K562 (cell line): Measurements from ENCODE around the gene KLK2. TPM values are rescaled to one million over a fixed set of nuclear protein-coding genes. Genes with fewer than 3 reads are reported as not detected.

Source experiments
- ATAC-seq: fragments of 200-7000 bp; cut with Tn5 transposase; 3 replicates; pipeline ENCODE4 v1.9.1; 2020; ENCODE audit warnings: moderate library complexity
- BruUV-seq: library from RNA; stranded (reverse); fragments of 400-500 nt; replicated peaks from 2 replicates; lab custom pipeline; 2021; lab: Mats Ljungman, UMichigan
- CTCF ChIA-PET: fragments of 300-600 bp; formaldehyde crosslinking; extraction: SDS; loops from one replicate; lab custom pipeline; 2021; ENCODE audit warnings: low intra/inter-chr PET ratio; lab: Yijun Ruan, JAX
- POLR2A ChIA-PET: fragments of 300-600, 350-650 bp; sonication (Branson Sonifier 250); formaldehyde crosslinking; extraction: SDS; loops from one replicate; lab custom pipeline; 2021; ENCODE audit warnings: antibody characterized with exemption, inconsistent platforms; lab: Yijun Ruan, JAX
- DNase-seq, 4 experiments: peaks; one replicate each; pipeline versions ENCODE4 v3.0.0 to v3.0.0-alpha.2; 2011 to 2018; ENCODE audit warnings: low spot score in 3 of 4, mixed read lengths in 3 of 4; ENCODE audit errors: extremely low read depth in 1 of 4
- FAIRE-seq: peaks from 2 replicates; lab custom pipeline; 2011; peaks lifted over from hg19 to GRCh38; lab: Jason Lieb, UNC
- H2AFZ ChIP-seq: 2 replicates; pipeline ENCODE4 v1.6.0; 2011; ENCODE audit warnings: low read depth, low read length, control low read depth, inconsistent platforms
- H3K27ac ChIP-seq: fragments of 200-600 bp; 3 replicates; pipeline ENCODE4 v1.8.0; 2011; ENCODE audit warnings: low read depth, mild to moderate bottlenecking, control low read depth, inconsistent platforms, low read length, moderate library complexity, mixed read lengths; ENCODE audit errors: extremely low read depth
- H3K27me3 ChIP-seq, 2 experiments: fragments of 300-600 bp in 1 of 2; 2 replicates in 1 of 2; 3 replicates in 1 of 2; pipeline versions ENCODE4 v1.6.0 to v1.8.0; 2011; ENCODE audit warnings: inconsistent platforms in 2 of 2, low read length in 2 of 2, mild to moderate bottlenecking in 1 of 2, mixed read lengths in 1 of 2, moderate library complexity in 1 of 2; ENCODE audit not compliant: control insufficient read depth in 2 of 2, insufficient read depth in 2 of 2
- H3K36me3 ChIP-seq: fragments of 300-600 bp; 3 replicates; pipeline ENCODE4 v1.8.0; 2011; ENCODE audit warnings: mild to moderate bottlenecking, low read length, inconsistent platforms; ENCODE audit not compliant: control insufficient read depth, insufficient read depth
- H3K4me1 ChIP-seq, 2 experiments: fragments of 200-600 bp in 1 of 2; replicated peaks in 1 of 2; 2 replicates in 1 of 2; 3 replicates in 1 of 2; pipeline versions ENCODE4 v1.5.1 to v1.8.0; 2011; ENCODE audit warnings: inconsistent platforms in 2 of 2, low read length in 2 of 2, mild to moderate bottlenecking in 1 of 2, mixed read lengths in 1 of 2, moderate library complexity in 1 of 2; ENCODE audit not compliant: control insufficient read depth in 2 of 2, insufficient read depth in 2 of 2
- H3K4me2 ChIP-seq: 2 replicates; pipeline ENCODE4 v1.6.1; 2011; ENCODE audit warnings: low read length, control low read depth, inconsistent platforms, mixed read lengths; ENCODE audit not compliant: insufficient read depth
- H3K4me3 ChIP-seq: fragments of 200-600 bp; sonication (generic), shearing (Covaris generic); 2 replicates; pipeline ENCODE4 v1.5.1; 2016; ENCODE audit warnings: control low read depth, inconsistent platforms
- H3K79me2 ChIP-seq: fragments of 200-600 bp; 3 replicates; pipeline ENCODE4 v1.8.0; 2011; ENCODE audit warnings: low read length, inconsistent platforms; ENCODE audit not compliant: control insufficient read depth, insufficient read depth
- H3K9ac ChIP-seq, 2 experiments: 2 replicates each; pipeline versions ENCODE4 v1.6.0 to v1.6.1; 2011; ENCODE audit warnings: low read depth in 2 of 2, low read length in 2 of 2, control low read depth in 1 of 2, inconsistent platforms in 1 of 2, mild to moderate bottlenecking in 1 of 2, mixed read lengths in 1 of 2; ENCODE audit not compliant: insufficient read depth in 1 of 2
- H3K9me1 ChIP-seq: one replicate; pipeline ENCODE4 v1.6.0; 2011; ENCODE audit warnings: inconsistent platforms, mild to moderate bottlenecking, low read length, moderate library complexity; ENCODE audit not compliant: control insufficient read depth, insufficient read depth
- H3K9me3 ChIP-seq: replicated peaks from 2 replicates; pipeline ENCODE4 v1.5.1; 2011; ENCODE audit warnings: low read depth, low read length, inconsistent platforms; ENCODE audit not compliant: control insufficient read depth, insufficient read depth
- H4K20me1 ChIP-seq: replicated peaks from 2 replicates; pipeline ENCODE4 v1.6.1; 2011; ENCODE audit warnings: low read length, inconsistent platforms, mixed read lengths; ENCODE audit not compliant: control insufficient read depth, insufficient read depth
- CC2D1A ChIP-seq: fragments of 450-650 bp; IDR thresholded peaks from 2 replicates; pipeline ENCODE4 v1.6.1; 2017; ENCODE audit warnings: mild to moderate bottlenecking
- CCAR2 ChIP-seq: fragments of 200-400 bp; formaldehyde crosslinking; IDR thresholded peaks from 2 replicates; pipeline ENCODE4 v1.6.1; 2017; ENCODE audit warnings: mild to moderate bottlenecking, low read depth, low read length
- CCNT2 ChIP-seq: IDR thresholded peaks from 2 replicates; pipeline ENCODE4 v1.6.1; 2011; ENCODE audit warnings: borderline replicate concordance, low read depth, mild to moderate bottlenecking, moderate library complexity, mixed read lengths, low read length; ENCODE audit not compliant: insufficient read length; ENCODE audit errors: extremely low read depth
- EZH2 ChIP-seq: IDR thresholded peaks from 2 replicates; pipeline ENCODE4 v1.6.1; 2012; ENCODE audit warnings: low read depth, mild to moderate bottlenecking, inconsistent platforms, low read length, borderline replicate concordance
- KHSRP ChIP-seq: fragments of 450-650 bp; IDR thresholded peaks from 2 replicates; pipeline ENCODE4 v1.6.1; 2017
- NFIC ChIP-seq: fragments of 450-650 bp; IDR thresholded peaks from 2 replicates; pipeline ENCODE4 v1.6.1; 2017; ENCODE audit warnings: mild to moderate bottlenecking, inconsistent platforms
- NR4A1 ChIP-seq, 2 experiments: fragments of 250-450 bp in 1 of 2; fragments of 450-650 bp in 1 of 2; sonication (Bioruptor Pico) in 1 of 2; IDR thresholded peaks; 2 replicates each; pipeline versions ENCODE4 v1.4.0 to v1.6.1; 2016 to 2020; ENCODE audit warnings: mild to moderate bottlenecking in 2 of 2, missing compliant biosample characterization in 1 of 2, missing genetic modification characterization in 1 of 2, moderate library complexity in 1 of 2
- PHB2 ChIP-seq: fragments of 450-650 bp; IDR thresholded peaks from 2 replicates; pipeline ENCODE4 v1.6.1; 2017; ENCODE audit warnings: low read depth
- SP2 ChIP-seq: IDR thresholded peaks from 2 replicates; pipeline ENCODE4 v1.6.1; 2011; ENCODE audit warnings: mild to moderate bottlenecking, low read depth, low read length, moderate library complexity; ENCODE audit not compliant: poor library complexity, severe bottlenecking; ENCODE audit errors: extremely low read depth
- SRSF3 ChIP-seq: fragments of 200-400 bp; formaldehyde crosslinking; IDR thresholded peaks from 2 replicates; pipeline ENCODE4 v1.6.1; 2016; ENCODE audit warnings: mild to moderate bottlenecking, low read length, moderate library complexity; ENCODE audit not compliant: insufficient read depth
- SRSF9 ChIP-seq: fragments of 200-400 bp; formaldehyde crosslinking; IDR thresholded peaks from 2 replicates; pipeline ENCODE4 v1.6.1; 2017; ENCODE audit warnings: low read depth, low read length, borderline replicate concordance
- TBL1XR1 ChIP-seq, 2 experiments: IDR thresholded peaks; 2 replicates each; pipeline ENCODE4 v1.6.1; 2012; ENCODE audit warnings: improper control_type of control experiment in 2 of 2, low read length in 2 of 2, mild to moderate bottlenecking in 1 of 2
- TGIF2 ChIP-seq: sonication (generic); formaldehyde crosslinking; IDR thresholded peaks from 2 replicates; pipeline ENCODE4 v1.8.1; 2022; ENCODE audit warnings: mild to moderate bottlenecking, missing genetic modification reagents, moderate library complexity
- ZNF24 ChIP-seq: fragments of 450-650 bp; IDR thresholded peaks from 2 replicates; pipeline ENCODE4 v1.6.1; 2016
- ZNF717 ChIP-seq: fragments of 250-450 bp; sonication (Bioruptor Pico); IDR thresholded peaks from 2 replicates; pipeline ENCODE4 v1.5.0; 2021
- WGBS: fragments of 100-300 bp; shearing (Covaris generic); methylation state at CpG from one replicate; pipeline ENCODE4 v1.1.6; 2016; ENCODE audit warnings: low coverage, mixed read lengths; ENCODE audit not compliant: insufficient coverage; ENCODE audit errors: missing lambda C conversion rate; 5-methylcytosine and 5-hydroxymethylcytosine counted together
- in situ Hi-C: fragments of 300-500 bp; cut with MboI; formaldehyde crosslinking; loops from 4 replicates; pipeline ENCODE4 v1.15.0; 2018; ENCODE audit warnings: inconsistent platforms, mixed read lengths
- intact Hi-C: fragments of 100-400 bp; cut with micrococcal nuclease; formaldehyde crosslinking; loops from 2 replicates; pipeline ENCODE4 v1.14.2; 2022
- polyA plus RNA-seq, 8 experiments: library from polyadenylated mRNA; depleted of rRNA in 4 of 8; stranded (reverse) in 5 of 8; unstranded in 3 of 8; fragments of >200 nt; fragmentation: Nextera tagmentation in 2 of 8; fragmentation: Illumina TruSeq in 1 of 8; extraction: Ambion mirVana in 2 of 8; extraction: Trizol in 1 of 8; gene quantifications; 2 replicates each; pipeline versions ENCODE4 v1.2.1 to v1.2.3, GENCODE V29; 2011 to 2014; ENCODE audit warnings: inconsistent platforms in 1 of 8, missing spikeins in 1 of 8
- total RNA-seq, 7 experiments: library from RNA; depleted of rRNA in 6 of 7; stranded (reverse); fragments of >200 nt in 6 of 7; fragmentation: Illumina TruSeq in 2 of 7; extraction: Trizol in 2 of 7; gene quantifications; 2 replicates each; pipeline versions ENCODE4 v1.2.1 to v1.2.3, GENCODE V29; 2011 to 2021; ENCODE audit warnings: low replicate concordance in 1 of 7
- TF ChIP-seq, protein P1 (sequence below): IDR thresholded peaks from 3 replicates; pipeline ENCODE4 v1.6.1; 2011; ENCODE audit warnings: borderline replicate concordance, mild to moderate bottlenecking; ENCODE audit not compliant: insufficient read length, insufficient read depth
- TF ChIP-seq, protein P2 (sequence below): fragments of 250-450 bp; sonication (Bioruptor Pico); IDR thresholded peaks from 2 replicates; pipeline ENCODE4 v1.9.0; 2021; ENCODE audit warnings: mild to moderate bottlenecking
- TF ChIP-seq, protein P3 (sequence below), 3 experiments: IDR thresholded peaks in 2 of 3; conservative IDR thresholded peaks in 1 of 3; 2 replicates each; pipeline ENCODE4 v1.5.1; 2011 to 2012; ENCODE audit warnings: low read length in 3 of 3, mild to moderate bottlenecking in 3 of 3, control low read depth in 2 of 3, improper control_type of control experiment in 1 of 3, inconsistent platforms in 1 of 3, low read depth in 1 of 3, mixed read lengths in 1 of 3, moderate library complexity in 1 of 3; ENCODE audit not compliant: insufficient read depth in 2 of 3

KLK2 gene
- total and polyA plus RNA-seq, 9 of the 15 experiments (the other 6 are each of a cell fraction or from before 2014, with no cell fraction given): 0.11 to 0.47 (median 0.23) TPM; not detected in 1

DNA sequence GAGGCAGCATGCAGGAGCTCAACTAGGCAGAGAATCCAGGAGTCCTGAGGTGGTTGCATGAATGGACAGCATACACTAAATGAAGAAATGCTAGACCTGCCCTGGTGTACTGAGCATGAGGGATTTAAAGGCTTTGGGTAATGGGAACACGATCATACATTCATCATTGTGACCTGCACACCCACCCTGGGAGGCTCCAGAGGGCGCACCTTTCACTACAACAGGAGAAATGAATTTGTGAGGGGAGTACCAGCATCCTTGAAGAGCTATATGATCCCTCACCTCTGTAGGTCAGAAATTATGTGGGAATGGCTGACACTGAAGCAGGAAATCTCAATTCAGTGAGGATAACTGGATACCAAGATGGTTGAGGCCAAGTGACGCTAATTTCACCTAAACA lies 8.9 kb downstream of the KLK2 start:
- Histone ChIP-seq H2AFZ (no peak overlapping the region), H3K36me3 (no peaks in the 10 kb centered on the region), H4K20me1 (no peaks in the 10 kb centered on the region), H3K9me1 (no peaks in the 10 kb centered on the region), H3K27me3 (peaks cover 8 to 37% of the 10 kb centered on the region in 2 experiments), H3K27ac (no peak overlapping the region), H3K4me3 (no peak overlapping the region), H3K4me2 (no peak overlapping the region), H3K4me1 (peaks cover 13 to 15% of the 10 kb centered on the region in 2 experiments), H3K9ac (no peak overlapping the region), H3K9me3 (no peaks in the 10 kb centered on the region), H3K79me2 (no peaks in the 10 kb centered on the region)
- POLR2A ChIA-PET: no interaction called here
- peak in 2 of 4 experiments; percentile 18 to 26 for DNase-seq
- no peak for FAIRE-seq
- WGBS: 0% methylated on average over 3 of the region's 3 CpGs
- CTCF ChIA-PET: no interaction called here
- in situ Hi-C loops (no loop called here), intact Hi-C loops (no loop called here)
- BruUV-seq: no TSS peak
- TF ChIP-seq, protein P1, sequence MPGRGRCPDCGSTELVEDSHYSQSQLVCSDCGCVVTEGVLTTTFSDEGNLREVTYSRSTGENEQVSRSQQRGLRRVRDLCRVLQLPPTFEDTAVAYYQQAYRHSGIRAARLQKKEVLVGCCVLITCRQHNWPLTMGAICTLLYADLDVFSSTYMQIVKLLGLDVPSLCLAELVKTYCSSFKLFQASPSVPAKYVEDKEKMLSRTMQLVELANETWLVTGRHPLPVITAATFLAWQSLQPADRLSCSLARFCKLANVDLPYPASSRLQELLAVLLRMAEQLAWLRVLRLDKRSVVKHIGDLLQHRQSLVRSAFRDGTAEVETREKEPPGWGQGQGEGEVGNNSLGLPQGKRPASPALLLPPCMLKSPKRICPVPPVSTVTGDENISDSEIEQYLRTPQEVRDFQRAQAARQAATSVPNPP: no peak
- TF ChIP-seq NR4A1 (CRISPR knock-in tag; IDR thresholded peaks at IDR 0.05) (no peak), NR4A1 (tag; IDR thresholded peaks at IDR 0.05) (no peak), KHSRP (no peak), ZNF24 (0 out of 2 replicates have a peak, but pooled peaks have one; percentile 46), ZNF717 (CRISPR knock-in tag) (no peak), TBL1XR1 (IDR thresholded peaks at IDR 0.05; ENCODE audit: low read length in 2 of 2) (no peak), CCNT2 (no peak), EZH2 (no peak), TGIF2 (CRISPR knock-in tag) (no peak), CC2D1A (no peak), CCAR2 (no peak), NFIC (no peak), SRSF3 (no peak), PHB2 (no peak), SRSF9 (no peak), SP2 (no peak)
- TF ChIP-seq, protein P2, sequence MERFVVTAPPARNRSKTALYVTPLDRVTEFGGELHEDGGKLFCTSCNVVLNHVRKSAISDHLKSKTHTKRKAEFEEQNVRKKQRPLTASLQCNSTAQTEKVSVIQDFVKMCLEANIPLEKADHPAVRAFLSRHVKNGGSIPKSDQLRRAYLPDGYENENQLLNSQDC (CRISPR knock-in tag): no peak
- TF ChIP-seq, protein P3, sequence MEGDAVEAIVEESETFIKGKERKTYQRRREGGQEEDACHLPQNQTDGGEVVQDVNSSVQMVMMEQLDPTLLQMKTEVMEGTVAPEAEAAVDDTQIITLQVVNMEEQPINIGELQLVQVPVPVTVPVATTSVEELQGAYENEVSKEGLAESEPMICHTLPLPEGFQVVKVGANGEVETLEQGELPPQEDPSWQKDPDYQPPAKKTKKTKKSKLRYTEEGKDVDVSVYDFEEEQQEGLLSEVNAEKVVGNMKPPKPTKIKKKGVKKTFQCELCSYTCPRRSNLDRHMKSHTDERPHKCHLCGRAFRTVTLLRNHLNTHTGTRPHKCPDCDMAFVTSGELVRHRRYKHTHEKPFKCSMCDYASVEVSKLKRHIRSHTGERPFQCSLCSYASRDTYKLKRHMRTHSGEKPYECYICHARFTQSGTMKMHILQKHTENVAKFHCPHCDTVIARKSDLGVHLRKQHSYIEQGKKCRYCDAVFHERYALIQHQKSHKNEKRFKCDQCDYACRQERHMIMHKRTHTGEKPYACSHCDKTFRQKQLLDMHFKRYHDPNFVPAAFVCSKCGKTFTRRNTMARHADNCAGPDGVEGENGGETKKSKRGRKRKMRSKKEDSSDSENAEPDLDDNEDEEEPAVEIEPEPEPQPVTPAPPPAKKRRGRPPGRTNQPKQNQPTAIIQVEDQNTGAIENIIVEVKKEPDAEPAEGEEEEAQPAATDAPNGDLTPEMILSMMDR (IDR thresholded peaks at IDR 0.05 in 2 of 3, conservative IDR thresholded peaks at IDR 0.05 in 1 of 3; ENCODE audit: insufficient read depth in 2 of 3, low read depth in 1 of 3, low read length in 3 of 3): peak; percentile 26 to 42 (median 29); a peak in 4 of 6 replicates
- ATAC-seq: peak; percentile 53; the same call in 2 of the 3 replicates
